ENCODE measurements around the gene DAB2IP. TPM values are rescaled to one million over a fixed set of nuclear protein-coding genes. Genes with fewer than 3 reads are reported as not detected.
A peak's percentile ranks its signal among the peaks of the same experiment; 100 is the strongest.

DAB2IP gene
- total RNA-seq, 2 donors from 2014 or later, result 70.7 to 71.0 TPM

DNA sequence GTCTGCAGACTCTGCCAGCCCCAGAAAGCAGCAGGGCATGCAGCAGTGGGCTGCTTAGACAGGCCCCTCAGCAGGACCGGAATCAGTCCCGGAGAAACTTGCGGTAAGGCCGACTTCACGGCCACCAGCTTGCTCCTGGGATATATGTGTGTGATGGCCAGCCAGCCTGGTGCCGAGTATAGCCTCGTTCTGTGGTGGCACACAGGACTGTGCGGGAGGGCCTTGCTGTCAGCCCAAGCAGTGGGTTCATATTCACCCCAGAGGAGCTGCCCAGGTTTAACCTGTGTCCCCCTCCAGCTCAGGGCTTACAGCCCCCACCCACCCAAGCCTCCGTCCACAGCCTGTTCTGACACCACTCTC lies 112.9 kb downstream of the DAB2IP start:
- H3K27me3 Mint-ChIP-seq (ENCODE audit: insufficient read depth), result no peaks in the 10 kb centered on the region
- no peak overlapping the region for H3K4me3 ChIP-seq (ENCODE audit: low read length)
- DNase-seq, result no peak
- H3K27ac ChIP-seq (ENCODE audit: low read depth, low read length), result no peak overlapping the region
- no peaks in the 10 kb centered on the region for H3K9me3 Mint-ChIP-seq
- TF ChIP-seq, protein P1, sequence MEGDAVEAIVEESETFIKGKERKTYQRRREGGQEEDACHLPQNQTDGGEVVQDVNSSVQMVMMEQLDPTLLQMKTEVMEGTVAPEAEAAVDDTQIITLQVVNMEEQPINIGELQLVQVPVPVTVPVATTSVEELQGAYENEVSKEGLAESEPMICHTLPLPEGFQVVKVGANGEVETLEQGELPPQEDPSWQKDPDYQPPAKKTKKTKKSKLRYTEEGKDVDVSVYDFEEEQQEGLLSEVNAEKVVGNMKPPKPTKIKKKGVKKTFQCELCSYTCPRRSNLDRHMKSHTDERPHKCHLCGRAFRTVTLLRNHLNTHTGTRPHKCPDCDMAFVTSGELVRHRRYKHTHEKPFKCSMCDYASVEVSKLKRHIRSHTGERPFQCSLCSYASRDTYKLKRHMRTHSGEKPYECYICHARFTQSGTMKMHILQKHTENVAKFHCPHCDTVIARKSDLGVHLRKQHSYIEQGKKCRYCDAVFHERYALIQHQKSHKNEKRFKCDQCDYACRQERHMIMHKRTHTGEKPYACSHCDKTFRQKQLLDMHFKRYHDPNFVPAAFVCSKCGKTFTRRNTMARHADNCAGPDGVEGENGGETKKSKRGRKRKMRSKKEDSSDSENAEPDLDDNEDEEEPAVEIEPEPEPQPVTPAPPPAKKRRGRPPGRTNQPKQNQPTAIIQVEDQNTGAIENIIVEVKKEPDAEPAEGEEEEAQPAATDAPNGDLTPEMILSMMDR (conservative IDR thresholded peaks at IDR 0.05), result no peak
- 91 to 94% methylated on average over 7 to 9 of the region's 9 CpGs for WGBS, 2 experiments (ENCODE audit: insufficient coverage in 1 of 2, insufficient read length in 1 of 2)
- no peaks in the 10 kb centered on the region for H3K9me3 ChIP-seq (ENCODE audit: control insufficient read depth, low read length)
- no peaks in the 10 kb centered on the region for H3K4me1 ChIP-seq (ENCODE audit: control insufficient read depth, insufficient read depth, low read length)
- H3K36me3 Mint-ChIP-seq (ENCODE audit: low read depth), result peaks cover 61% of the 10 kb centered on the region
- no peaks in the 10 kb centered on the region for H3K4me1 Mint-ChIP-seq
- H3K27ac Mint-ChIP-seq, result peak overlapping the region; percentile 13
- H3K27me3 ChIP-seq (ENCODE audit: control insufficient read depth, insufficient read depth, low read length, poor library complexity, severe bottlenecking), result no peaks in the 10 kb centered on the region
- peaks cover 12% of the 10 kb centered on the region for H3K36me3 ChIP-seq (ENCODE audit: control insufficient read depth, insufficient read depth, low read length)
- no peak overlapping the region for H3K9ac ChIP-seq (ENCODE audit: extremely low read depth, low read length, poor library complexity, severe bottlenecking)
- H3K4me3 Mint-ChIP-seq, result no peak overlapping the region

DNA sequence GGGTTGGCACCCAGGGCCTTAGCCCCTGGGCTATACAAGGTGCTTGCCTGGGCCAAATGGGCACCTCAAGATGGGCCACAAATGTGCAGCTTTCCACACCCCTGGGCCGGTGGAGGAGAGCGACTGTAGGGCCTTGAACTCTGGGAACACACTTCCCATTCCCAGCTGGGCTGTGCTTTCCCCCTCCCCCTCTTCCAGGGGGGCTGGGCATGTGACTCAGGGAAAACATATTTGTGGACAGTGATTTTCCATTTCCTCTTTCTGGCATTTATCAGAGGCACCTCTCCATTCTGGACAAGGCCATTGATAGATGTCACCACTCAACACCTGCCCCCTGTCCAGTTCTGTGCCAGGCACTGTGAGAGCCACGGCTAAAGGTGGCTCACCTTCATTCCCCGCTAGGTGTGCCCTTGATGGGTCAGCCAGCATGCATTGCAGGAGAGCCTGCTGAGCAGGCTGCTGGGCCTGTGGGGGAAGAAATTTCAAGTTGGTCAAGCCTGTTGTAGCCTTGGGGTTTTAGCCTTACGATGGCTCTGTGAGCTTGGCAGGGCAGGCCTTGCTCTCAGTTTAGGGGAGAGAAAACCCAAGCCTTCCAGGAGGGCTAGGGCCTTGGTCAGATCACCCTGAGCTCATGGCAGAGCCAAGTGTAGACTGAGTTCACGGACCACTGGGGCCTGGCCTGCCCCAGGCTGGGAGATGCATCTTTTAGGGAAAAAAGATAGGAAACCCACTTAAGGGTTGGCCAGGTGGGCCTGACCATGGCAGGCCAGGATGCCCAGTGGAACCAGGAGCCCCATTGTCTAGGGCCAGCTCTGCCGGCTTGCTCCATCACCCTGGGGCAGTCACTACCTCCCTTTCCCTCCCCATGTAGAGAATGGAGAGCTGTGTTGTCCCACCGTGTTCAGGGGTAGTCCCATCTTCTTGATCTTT lies 113.9 kb downstream of the DAB2IP start:
- Histone ChIP-seq H3K36me3 (ENCODE audit: control insufficient read depth, insufficient read depth, low read length) (peaks cover 20% of the 10 kb centered on the region), H3K27me3 (ENCODE audit: control insufficient read depth, insufficient read depth, low read length, poor library complexity, severe bottlenecking) (no peaks in the 10 kb centered on the region), H3K27ac (ENCODE audit: low read depth, low read length) (no peak overlapping the region), H3K4me1 (ENCODE audit: control insufficient read depth, insufficient read depth, low read length) (no peaks in the 10 kb centered on the region), H3K4me3 (ENCODE audit: low read length) (no peak overlapping the region), H3K9ac (ENCODE audit: extremely low read depth, low read length, poor library complexity, severe bottlenecking) (no peak overlapping the region), H3K9me3 (ENCODE audit: control insufficient read depth, low read length) (no peaks in the 10 kb centered on the region)
- peaks cover 63% of the 10 kb centered on the region for H3K36me3 Mint-ChIP-seq (ENCODE audit: low read depth)
- TF ChIP-seq, protein P1 (conservative IDR thresholded peaks at IDR 0.05), result no peak
- no peak for DNase-seq
- H3K4me3 Mint-ChIP-seq, result no peak overlapping the region
- H3K27ac Mint-ChIP-seq, result peak overlapping the region; percentile 13
- H3K27me3 Mint-ChIP-seq (ENCODE audit: insufficient read depth), result no peaks in the 10 kb centered on the region
- no peaks in the 10 kb centered on the region for H3K9me3 Mint-ChIP-seq
- WGBS, 2 experiments (ENCODE audit: insufficient coverage in 1 of 2, insufficient read length in 1 of 2), result 93 to 94% methylated on average over 5 to 8 of the region's 8 CpGs
- no peaks in the 10 kb centered on the region for H3K4me1 Mint-ChIP-seq

DNA sequence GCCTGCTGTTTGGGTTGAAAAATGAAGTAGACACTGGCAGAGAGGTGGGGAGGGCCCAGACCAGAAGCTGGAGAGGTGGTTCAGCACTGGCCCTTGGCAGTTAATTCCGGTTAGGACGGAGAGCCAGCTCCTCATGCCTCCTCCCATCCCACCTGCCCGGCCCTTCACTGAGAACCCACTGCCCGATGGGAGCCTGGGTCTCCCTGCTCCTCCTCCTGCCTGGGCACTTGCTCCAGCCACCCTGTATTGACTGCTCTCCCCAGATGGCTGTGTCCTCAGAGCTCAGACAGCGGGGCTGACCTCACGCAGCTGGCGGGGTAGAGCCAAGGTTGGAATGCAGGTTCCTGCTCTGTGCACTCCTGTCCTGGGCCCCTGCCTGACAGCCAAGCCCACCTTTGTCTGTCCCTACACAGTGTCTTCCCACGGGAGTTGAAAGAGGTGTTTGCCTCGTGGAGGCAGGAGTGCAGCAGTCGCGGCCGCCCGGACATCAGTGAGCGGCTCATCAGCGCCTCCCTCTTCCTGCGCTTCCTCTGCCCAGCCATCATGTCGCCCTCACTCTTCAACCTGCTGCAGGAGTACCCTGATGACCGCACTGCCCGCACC lies 114.7 kb downstream of the DAB2IP start:
- Histone ChIP-seq H3K4me1 (ENCODE audit: control insufficient read depth, insufficient read depth, low read length) (no peaks in the 10 kb centered on the region), H3K36me3 (ENCODE audit: control insufficient read depth, insufficient read depth, low read length) (peaks cover 26% of the 10 kb centered on the region), H3K9me3 (ENCODE audit: control insufficient read depth, low read length) (no peaks in the 10 kb centered on the region), H3K4me3 (ENCODE audit: low read length) (no peak overlapping the region), H3K27ac (ENCODE audit: low read depth, low read length) (no peak overlapping the region), H3K9ac (ENCODE audit: extremely low read depth, low read length, poor library complexity, severe bottlenecking) (no peak overlapping the region), H3K27me3 (ENCODE audit: control insufficient read depth, insufficient read depth, low read length, poor library complexity, severe bottlenecking) (no peaks in the 10 kb centered on the region)
- Mint-ChIP-seq H3K27me3 (ENCODE audit: insufficient read depth) (no peaks in the 10 kb centered on the region), H3K4me3 (no peak overlapping the region), H3K27ac (no peak overlapping the region), H3K9me3 (no peaks in the 10 kb centered on the region), H3K36me3 (ENCODE audit: low read depth) (peaks cover 65% of the 10 kb centered on the region), H3K4me1 (no peaks in the 10 kb centered on the region)
- WGBS, 2 experiments (ENCODE audit: insufficient coverage in 1 of 2, insufficient read length in 1 of 2), result 95% methylated on average over 13 to 19 of the region's 19 CpGs
- TF ChIP-seq, protein P1 (conservative IDR thresholded peaks at IDR 0.05), result no peak
- DNase-seq, result no peak
